ENCODE results near the gene ASPN.
A peak's percentile ranks its signal among the peaks of the same experiment; 100 is the strongest.

Gene ASPN

GRCh38 chr9:92468206-92468605 lies 14.1 kb downstream of the ASPN start:
- DNase-seq (ENCODE audit: low read depth) = peak; percentile 52

DNA sequence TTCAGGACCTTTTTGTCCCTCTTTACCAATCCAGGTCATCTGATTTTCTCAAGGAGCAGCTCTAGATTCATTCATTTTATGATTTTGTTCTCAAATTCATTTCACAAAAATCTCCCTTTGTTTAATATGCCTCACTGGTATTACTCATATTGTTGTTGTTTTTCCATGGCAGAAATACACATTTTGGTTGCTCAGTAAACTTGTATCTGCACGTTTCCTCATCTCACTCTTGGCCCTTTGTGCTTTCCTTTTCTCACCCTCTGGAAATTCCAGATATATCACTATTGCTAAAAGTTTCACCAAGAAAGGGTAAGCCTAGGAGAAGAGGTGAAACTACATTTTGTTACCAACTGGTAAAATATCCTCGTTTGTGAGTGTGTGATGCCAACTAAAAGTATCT lies 14.8 kb downstream of the ASPN start:
- no peak for DNase-seq (ENCODE audit: low read depth)

- DNase-seq (ENCODE audit: low read depth) = no peak
Observed at GRCh38 chr9:92467041-92467440, 15.3 kb downstream of the ASPN start.

- DNase-seq (ENCODE audit: low read depth) = peak; percentile 92
Observed at GRCh38 chr9:92463984-92464383, 18.3 kb downstream of the ASPN start.

GRCh38 chr9:92463387-92463786 lies 18.9 kb downstream of the ASPN start:
- no peak for DNase-seq (ENCODE audit: low read depth)

- DNase-seq (ENCODE audit: low read depth) = no peak
Observed at GRCh38 chr9:92457576-92457975, 24.7 kb downstream of the ASPN start.

DNA sequence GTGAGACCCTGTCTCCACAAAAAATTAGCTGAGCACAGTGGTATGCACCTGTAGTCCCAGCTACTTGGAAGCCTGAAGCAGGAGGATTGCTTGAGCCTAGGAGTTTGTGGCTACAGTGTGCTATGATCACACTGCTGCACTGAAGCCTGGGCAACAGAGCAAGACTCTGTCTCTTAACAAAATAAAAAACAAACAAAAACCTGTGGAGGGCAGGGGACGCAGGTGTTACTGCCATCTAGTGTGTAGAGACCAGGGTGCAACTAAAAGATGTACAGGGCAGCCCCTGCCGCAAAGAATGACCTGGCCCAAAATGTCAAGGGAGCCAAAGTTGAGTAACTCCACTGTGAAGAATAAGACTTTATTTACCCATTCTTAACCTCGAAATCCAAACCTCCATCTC lies 27.1 kb downstream of the ASPN start:
- DNase-seq (ENCODE audit: low read depth) = no peak

DNA sequence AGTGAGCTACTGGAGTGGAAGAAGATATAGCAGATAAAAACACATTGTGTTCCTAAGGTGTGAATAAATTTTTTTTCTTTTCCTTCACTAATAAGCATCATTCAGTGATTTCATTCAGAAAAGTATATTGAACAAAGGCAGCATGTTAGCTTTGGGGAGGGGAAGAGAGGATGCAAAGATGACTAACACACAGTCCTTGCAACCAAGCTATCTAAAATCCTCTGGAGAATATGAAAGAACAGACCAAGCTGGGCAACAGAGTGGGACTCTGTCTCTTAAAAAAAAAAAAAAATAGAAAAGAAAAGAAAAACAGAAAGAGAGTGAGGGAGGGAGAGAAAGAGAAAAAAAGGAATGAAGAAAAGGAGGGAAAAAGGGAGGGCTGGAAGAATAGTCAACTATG lies 35.8 kb downstream of the ASPN start:
- DNase-seq (ENCODE audit: low read depth) = no peak

GRCh38 chr9:92444841-92445240 lies 37.5 kb downstream of the ASPN start:
- no peak for DNase-seq (ENCODE audit: low read depth)

DNA sequence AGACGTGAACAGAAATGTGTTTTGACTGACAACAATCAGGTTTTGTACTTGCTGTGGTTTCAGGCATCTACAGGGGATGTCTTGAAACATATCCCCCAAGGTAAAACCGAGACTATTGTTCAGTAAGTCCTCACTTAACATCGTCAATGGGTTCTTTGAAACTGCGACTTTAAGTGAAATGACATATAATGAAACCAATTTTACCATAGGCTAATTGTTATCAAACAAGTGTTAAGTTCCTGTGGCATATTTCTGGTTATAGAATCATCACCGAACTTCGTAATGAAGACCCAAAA lies 41.6 kb downstream of the ASPN start:
- no peak for DNase-seq (ENCODE audit: low read depth)

- no peak for DNase-seq (ENCODE audit: low read depth)
Observed at GRCh38 chr9:92439921-92440750, 42.2 kb downstream of the ASPN start.

- no peak for DNase-seq (ENCODE audit: low read depth)
Observed at GRCh38 chr9:92438900-92439526, 43.3 kb downstream of the ASPN start.

DNA sequence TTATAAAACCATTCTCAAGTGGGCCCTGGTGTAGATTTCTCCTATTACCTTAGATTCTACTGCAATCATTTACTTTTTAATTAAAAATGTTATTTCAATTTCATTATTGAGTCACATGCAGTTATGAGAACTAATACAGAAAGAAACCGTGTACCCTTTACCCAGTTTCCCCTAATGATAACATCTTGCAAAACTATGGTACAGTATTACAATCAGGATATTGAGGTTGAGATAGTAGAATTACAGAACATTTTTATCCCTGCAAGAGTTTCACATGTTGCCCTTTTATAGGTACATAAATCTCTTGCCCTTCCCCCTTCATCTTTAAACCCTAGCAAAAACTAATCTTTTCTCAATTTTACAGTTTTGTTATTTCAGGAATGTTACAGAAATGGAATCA lies 47.0 kb downstream of the ASPN start:
- DNase-seq (ENCODE audit: low read depth) = no peak

DNA sequence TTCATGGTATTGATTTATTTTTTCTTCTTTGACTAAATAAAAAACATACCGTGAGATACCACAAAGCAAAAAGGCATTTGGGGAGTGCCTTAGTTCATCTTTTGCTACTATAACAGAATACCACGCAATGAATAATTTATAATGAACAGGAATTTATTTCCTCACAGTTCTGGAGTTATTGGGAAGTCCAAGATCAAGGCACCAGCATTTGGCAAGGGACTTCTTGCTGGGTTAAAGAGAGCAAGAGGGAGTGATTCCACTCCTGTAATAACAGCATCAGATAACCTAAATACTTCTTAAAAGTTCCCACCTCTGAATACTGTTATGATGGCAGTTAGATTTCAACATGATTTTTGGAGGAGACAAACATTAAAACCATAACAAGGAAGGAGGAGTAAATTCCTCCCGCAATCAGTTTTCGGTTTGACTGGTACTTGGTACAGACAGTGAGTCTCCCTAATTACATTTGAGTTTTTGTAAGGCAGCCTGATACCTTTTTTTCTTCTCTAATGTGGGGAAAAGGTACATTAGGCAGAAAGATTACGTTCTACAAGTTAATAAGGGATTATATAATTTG lies 49.2 kb downstream of the ASPN start:
- DNase-seq (ENCODE audit: low read depth) = no peak

DNA sequence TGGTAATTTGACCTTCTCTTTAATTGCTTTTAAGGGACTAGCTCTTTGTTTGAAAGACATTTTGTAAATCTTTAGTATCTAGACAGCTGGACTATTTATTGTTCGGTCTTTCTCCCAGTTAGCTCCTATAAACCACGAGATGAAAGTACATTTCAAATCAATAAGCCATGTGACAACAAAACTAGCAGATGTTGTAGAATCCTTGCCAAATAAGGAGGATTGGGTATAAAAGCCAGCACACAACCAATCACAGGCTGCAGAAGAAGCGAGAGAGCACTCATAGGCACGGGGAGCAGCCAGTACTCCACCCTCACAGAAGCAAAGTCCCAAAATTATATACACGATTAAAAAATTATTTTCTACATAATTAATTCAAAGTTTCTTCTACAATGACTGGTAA lies 50.0 kb downstream of the ASPN start:
- no peak for DNase-seq (ENCODE audit: low read depth)

DNA sequence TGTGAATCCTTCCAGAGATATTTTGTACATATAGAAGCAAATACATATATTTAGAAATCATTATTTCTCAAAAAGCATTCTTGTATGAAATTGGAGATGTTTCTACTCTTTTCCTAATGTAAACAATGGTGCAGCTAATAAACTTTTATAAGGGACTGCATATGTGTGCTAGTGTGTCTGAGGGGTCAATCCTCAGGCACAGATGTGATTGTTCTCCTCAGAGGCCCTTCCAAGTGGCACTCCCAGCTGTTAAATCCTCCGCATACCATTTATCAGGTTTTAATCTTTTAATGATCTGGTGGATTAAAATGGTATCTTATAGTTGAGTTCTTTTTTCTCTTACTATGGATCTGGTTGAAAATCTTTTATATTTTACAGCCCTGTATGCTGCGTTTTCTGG lies 52.5 kb downstream of the ASPN start:
- no peak for DNase-seq (ENCODE audit: low read depth)

GRCh38 chr9:92426501-92427145 lies 55.7 kb downstream of the ASPN start:
- DNase-seq (ENCODE audit: low read depth) = no peak

DNA sequence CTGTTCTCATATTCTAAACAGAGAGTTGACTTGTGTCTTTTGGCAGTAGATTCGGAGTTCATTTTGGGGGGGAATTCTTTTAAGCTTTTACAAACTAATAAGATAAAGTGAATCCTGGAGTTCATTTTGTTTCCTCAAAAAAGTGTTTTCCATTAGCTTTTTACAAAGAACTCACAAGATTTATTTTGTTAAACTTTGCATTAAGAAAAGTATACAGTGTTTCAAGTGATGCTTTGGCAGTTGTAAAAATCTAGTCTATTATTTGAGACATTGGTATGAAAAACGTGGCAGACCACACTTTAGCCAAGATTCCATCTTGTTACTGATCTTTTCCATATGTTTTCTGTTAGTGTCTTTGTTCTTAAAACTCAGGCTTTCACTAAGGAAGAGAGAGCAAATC lies 56.8 kb downstream of the ASPN start:
- DNase-seq (ENCODE audit: low read depth) = peak; percentile 37

DNA sequence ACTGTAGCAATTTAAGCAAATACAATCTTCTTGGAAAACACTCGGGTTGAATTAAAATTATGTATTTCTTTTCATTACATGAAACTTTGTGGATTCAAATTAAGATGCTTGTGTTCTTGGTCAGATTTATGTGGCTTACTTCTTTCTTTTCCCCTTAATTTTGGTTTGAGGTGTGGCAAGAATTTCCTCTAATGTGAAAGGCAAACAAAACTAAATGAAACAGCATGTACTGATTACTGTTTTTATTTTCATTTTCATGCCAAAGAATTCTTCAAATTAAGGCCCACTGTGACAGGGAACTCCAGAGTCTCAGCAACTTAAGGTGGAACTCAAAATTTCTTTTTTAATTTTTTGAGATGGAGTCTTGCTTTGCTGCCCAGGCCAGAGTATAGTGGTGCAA lies 58.0 kb downstream of the ASPN start, which contains the start of gene OMD:
TSS of gene OMD (minus strand) at position 132 of the 400 bp plus-strand sequence. CDS start 6,913 bp downstream, outside the sequence.
- peak; percentile 60 for DNase-seq (ENCODE audit: low read depth)

- no peak for DNase-seq (ENCODE audit: low read depth)
Observed at GRCh38 chr9:92423612-92424011, 58.7 kb downstream of the ASPN start.

DNA sequence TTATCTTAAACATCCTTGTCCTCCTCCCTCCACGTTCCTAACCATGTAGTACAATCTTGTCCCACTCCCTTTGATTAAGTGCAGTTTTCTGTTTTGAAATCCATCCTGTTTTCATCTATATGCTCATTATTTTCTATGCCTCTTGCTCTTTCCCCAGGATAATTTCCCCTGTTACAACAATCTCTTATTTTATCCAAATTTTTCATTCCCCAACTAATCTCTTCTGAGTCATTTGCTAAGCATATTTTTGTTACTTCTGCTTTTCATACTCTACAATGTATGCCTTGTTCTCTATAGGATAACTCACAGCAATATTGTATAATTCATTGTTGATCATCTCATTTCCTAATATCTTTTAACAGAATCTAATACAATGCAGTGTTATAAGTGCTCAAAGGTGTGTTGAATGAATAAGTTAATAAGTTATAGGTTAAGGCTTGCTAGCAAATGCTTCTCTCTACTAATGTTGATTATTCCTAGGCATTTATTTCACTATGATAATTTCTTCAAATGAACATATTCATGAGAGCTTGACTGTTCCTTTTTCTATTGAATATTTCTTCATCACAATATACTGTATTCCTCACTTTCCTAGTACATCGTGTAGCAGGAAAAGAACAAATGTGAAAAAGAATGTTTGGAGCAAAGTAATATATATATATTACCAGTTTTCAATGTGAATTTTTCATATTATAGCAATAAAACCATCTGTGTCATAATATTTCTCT lies 59.5 kb downstream of the ASPN start:
- DNase-seq (ENCODE audit: low read depth) = no peak

- DNase-seq (ENCODE audit: low read depth) = no peak
Observed at GRCh38 chr9:92414566-92414965, 67.7 kb downstream of the ASPN start.

Measured in GM04503 (cell line).